GM19240 (cell line): ENCODE measurements around the gene ADGRA1.

ENCODE experiments used
- DNase-seq: peaks from one replicate; pipeline ENCODE4 v3.0.0; 2011; ENCODE audit warnings: low spot score; ENCODE audit not compliant: insufficient read length

The ADGRA1 gene

DNA sequence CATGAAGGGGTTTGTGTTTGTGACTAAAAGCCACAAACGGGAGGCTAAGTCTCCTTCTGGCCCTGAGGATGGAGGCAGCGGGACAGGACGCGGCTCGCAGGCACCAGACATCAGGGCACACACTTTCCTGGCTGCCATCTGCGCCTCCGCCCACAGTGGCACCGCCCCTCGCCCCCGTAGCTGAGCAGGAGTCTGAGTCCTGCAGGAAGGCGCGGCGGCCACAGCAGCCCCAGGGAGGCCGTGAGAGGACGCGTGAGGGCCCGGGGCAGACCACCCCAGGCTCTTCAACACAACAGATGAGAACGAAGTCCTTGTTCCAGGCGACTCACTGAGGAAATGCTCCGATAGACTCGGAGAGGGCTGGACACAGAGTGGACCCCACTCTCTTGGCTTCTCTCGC is 6.6 kb downstream of the ADGRA1 start:
- no peak for DNase-seq

DNA sequence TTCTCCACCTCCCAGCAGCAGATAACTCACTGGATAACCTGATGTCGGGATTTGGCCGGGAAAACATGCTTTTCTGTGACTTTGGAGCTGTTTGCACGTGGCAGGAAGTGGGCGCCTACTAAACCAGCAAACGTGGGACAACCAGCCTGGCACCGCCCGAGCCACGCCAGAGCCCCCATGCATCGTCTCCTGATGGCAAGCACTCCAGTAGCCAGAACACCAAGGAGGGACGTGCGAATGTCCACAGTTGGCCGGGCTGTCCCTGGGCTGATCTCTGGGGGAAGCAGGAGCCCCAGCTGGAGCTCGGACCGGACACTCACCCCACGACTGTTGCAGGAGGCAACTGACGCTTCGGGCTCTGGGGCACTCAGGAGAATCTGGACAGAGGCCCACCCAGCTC is 7.1 kb downstream of the ADGRA1 start:
- DNase-seq: no peak

GRCh38 chr10:133095586-133095985 is 7.9 kb downstream of the ADGRA1 start:
- no peak for DNase-seq

DNA sequence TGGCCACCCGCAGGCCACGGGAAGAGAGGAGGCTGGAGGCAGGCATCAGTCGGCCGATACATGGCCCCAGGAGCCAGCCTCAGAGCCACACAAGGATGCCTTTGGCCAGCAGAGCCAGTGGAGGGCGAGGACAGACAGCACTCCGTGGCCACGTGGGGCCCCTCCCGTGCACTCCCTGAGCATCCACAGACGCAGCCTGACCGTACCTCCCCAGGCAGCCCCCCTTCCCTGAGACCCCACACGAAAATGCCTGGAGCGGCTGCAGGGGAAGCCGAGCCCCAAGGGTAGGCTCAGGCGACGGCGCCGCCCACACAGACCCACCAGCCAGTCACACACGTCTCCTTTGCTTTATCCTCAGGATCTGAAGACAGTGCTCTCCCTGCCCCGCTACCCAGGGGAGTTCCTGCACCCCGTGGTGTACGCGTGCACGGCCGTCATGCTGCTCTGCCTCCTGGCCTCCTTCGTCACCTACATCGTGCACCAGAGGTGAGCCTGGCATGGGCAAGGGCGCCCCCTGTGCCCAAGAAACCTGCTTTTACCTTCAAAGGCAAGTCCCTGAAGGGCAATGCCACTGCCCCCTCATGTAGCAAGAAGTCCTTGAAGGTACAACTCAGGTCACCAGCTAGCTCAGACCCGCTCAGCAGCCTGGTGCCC is 9.0 kb downstream of the ADGRA1 start:
- no peak for DNase-seq

GRCh38 chr10:133097418-133097817 is 9.7 kb downstream of the ADGRA1 start:
- no peak for DNase-seq

DNA sequence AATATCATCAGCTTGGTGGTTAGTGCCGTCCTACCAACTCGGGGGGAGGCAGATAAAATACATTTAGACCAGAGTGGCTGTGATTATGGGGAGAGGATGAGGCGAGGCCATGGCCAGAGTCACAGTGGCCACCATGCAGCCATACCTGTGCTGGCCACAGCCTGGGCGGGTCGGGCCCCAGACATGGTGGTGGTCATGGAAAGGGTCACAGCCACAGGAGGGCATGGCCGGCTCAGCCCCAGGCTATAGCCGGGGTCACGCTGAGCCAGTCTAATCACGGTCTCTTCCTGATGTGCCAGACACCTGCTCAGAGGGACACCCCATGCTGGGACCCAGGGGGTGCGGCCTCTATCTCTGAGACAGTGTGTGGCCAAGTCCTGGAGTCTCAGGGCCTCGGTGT is 10.2 kb downstream of the ADGRA1 start:
- DNase-seq: no peak

DNA sequence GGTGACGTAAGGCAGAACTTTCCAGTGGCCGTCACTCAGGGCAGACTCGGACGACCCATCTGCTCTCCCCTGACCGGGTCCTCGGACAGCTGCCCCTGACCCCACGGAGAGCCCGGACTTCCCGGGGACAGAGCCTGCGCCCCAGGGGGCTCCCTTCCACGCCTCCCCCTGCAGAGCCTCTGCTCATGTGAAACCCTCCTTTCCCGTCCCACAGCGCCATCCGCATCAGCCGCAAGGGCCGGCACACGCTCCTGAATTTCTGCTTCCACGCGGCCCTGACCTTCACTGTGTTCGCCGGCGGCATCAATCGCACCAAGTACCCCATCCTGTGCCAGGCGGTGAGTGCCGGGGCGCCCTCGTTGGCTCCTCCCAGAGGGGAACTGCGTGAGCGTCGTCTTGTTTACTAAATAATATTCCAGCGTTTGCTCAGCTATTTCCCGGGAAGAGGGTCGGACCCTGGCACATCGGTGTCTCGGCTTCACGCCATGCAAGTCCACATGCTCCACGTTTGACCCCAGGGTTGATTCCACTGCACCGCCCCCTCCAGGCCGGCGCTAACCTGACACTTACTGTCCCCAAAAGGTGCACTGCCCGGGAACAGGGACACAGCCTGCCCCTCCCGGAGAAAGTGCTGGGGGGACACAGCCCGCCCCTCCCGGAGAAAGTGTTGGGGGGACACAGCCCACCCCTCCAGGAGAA is 10.9 kb downstream of the ADGRA1 start:
- no peak for DNase-seq

DNA sequence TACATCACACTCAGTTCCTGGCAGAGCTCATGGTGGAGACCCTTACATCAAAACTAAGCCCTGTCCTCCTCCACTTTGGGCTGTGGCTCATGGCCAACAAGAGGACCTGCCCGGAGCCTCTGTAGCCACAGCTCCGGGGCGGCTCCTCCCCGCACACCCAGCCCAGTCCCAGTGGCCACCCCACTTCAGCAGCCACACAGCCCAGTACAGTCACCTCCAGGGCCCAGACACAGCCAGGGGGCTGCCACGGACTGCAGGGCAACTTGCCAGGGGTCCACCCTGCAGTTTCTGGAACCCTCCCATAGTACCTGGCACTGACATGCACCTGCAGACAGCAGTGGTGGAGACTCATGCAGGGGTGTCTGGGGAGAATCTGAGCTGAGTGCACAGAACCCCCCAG is 11.8 kb downstream of the ADGRA1 start:
- DNase-seq: no peak

GRCh38 chr10:133100186-133100585 is 12.5 kb downstream of the ADGRA1 start:
- no peak for DNase-seq

DNA sequence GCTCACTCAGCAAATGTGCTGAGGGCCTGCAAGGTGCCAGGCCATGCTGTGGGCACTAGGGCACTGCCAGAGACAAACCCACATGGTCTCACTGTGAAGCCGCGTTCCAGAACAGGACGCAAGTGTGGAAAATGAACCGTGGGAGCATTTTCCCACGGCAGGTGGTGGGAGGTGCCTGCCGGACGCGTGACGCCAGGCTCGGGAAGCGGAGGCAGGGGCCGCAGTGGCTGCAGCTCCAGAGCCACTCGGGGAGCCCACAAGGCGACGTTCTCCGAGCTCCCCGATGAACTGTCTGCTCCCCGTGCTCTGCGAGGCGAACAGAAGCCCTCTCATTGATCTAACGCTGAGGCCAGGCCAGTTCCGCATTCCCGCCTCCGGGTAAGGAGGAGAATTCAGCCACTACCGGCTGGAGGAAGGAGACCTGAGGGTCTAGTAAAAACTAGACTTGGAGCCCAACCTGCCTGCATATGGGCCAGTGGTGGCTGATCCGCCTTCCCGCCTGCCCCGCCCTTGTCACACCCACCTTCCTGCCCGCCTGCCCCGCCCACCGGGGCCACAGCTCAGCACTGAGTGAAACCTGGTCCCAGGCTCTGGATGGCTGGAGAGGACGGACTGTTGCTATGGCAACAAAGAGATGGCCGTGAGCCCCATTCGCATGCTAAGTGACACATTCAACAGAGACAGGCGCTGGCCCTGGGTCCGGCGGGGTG is 13.1 kb downstream of the ADGRA1 start:
- no peak for DNase-seq

DNA sequence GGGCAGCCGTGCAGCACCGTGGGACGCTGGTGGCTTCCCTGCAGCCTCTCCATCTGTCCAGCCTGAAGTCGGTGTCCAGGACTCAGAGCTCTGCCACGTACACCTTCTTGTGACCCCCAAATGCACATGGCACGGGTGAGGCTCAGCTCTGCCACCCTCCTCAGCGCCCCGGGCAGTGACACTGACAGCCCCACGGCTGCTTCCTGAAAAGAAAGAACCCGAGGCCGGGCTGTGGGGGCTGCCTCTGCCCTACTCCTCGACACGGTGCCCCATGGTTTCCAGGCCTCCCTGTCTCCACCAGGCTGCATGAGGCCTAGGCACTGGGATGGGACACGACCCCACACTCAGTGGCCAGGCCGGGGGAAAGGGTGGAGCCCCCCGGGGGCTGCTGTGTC is 13.7 kb downstream of the ADGRA1 start:
- DNase-seq: no peak

- no peak for DNase-seq
These were observed 14.8 kb downstream of the ADGRA1 start for GRCh38 chr10:133102415-133103095.

GRCh38 chr10:133103311-133103910 is 15.7 kb downstream of the ADGRA1 start:
- DNase-seq: no peak

DNA sequence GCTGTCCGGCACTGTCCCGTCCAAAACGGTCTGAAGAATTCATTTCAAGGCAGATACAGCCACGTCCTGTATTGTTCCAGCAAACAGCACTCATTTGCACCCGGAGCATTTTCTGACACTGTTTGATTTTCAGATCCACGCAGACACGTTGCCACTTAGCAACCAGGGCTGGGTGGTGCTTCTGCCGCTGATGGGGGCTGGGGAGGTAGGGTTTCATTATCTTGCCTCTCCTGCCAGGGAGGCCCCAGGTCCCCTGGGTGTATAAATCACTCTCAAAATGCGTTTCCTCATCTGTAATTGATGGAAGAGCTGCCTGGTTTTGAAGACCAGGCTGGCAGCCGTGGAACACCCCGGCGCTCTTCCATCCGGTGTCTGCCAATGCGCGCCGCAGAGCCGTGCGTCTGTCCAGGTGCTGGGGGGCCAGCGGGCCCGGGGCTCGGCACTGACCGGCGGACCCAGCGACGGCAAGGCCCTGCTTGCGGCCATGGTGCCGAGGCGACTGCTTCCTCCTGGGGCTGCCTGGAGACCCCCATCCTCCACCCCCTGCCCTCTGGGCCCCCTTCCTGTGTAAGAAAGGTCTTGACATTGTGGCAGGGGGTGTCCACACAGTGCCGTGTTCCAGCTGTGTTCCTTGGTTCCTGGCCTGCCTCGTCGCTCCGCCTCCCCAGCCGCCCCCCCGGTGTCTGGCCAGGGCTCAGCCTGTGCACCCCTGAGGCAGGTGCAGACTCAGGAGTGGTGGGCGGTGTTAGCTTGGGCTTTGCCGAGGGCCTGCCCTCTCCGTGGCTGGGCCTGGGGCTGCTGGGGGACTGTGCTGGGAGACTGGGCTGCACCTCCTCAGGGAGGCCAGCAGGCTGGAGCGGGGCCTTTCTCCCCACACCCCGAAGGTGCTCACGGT is 16.6 kb downstream of the ADGRA1 start:
- no peak for DNase-seq

DNA sequence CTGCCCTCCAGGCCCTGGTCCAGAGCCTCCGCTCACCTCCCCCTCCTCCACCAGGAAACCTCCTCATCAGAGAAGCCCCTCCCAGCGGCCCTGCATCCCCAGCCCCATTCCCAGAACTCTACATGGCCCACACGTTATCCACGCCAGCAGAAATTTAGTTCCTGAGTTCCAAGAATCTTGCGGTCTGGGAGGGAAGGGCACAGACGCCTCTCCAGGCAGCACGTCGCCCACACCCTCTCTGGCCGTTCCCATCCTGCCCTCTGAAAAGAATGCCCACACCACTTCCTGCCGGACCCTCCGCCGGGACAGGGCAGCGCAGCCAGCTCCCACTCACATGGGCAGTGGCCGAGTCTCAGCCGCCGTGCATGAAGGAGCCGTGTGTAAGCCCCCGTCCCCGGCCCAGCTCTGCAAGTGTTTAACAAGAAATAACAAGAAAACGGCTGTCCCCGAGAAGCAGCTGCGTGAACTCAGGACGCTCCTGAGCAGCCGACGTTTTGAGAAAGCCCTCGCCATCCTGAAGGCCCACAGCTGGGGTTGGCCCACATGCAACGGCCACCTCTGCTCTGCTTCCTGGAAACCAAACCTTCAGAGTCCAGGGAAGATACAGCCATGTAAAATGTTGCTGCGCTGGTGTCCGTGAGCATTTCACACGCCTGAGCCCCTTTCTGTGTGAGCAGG is 17.4 kb downstream of the ADGRA1 start:
- no peak for DNase-seq

DNA sequence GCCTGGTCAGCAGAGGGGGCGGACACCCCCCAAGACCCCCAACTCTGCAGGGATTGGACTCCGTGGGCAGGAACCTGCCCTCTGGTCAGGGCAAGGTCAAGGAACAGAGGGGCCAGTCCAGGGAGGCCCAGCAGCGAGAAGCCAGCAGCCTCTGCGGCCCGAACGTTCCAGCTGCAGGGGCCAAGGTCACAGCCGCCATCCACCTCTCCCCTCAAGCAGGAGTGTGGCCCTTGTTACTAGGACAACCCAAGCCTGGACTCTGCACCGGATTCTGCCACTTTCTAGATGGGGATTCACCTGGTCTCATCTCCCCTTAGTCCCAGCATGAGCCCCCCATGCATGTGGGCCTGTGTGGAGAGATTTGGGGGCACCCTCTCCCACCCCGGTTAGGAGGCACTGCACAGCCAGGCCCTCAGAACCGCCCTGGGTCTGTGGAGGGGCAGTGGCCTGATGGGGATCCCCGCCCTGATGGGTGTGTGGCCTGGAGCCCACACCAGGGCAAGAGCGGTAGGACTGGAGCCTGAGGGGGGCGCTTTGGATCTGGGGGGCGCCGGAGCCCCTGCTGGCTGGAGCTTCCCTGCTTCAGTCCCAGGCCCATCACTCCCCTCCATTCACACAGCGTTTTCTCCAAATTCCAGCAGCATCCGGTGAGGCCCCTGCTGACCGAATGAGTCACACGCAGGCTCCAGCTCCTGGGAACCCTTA is 18.1 kb downstream of the ADGRA1 start:
- no peak for DNase-seq

- no peak for DNase-seq
These were observed 18.8 kb downstream of the ADGRA1 start for GRCh38 chr10:133106516-133106915.

DNA sequence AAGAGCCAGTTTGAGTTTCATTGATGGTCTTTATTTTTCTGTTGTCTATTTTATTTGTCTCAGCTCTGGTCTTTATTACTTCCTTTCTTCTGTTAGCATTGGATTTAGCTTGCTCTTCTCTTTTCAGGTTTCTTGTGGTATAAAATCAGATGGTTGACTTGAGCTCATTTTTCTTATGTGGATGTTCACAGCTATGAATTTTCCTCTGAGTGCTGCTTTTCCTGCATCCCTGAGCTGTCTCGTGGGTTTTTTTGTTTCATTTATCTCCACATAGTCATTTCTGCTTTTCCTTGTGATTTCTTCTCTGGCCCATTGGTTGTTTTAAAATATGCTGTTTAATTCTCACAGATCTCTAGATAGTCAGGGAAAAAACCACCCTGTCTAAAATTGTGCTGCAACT is 19.7 kb downstream of the ADGRA1 start:
- DNase-seq: no peak

GRCh38 chr10:133109711-133110110 is 22.0 kb downstream of the ADGRA1 start:
- DNase-seq: no peak
